GM10266 (cell line): ENCODE measurements around the gene VAV2.

ENCODE experiments used
- DNase-seq: peaks from one replicate; pipeline ENCODE4 v3.0.0; 2012; ENCODE audit errors: extremely low spot score
- CTCF ChIP-seq: IDR thresholded peaks from 2 replicates; pipeline ENCODE4 v1.5.1; 2012; ENCODE audit warnings: mild to moderate bottlenecking, low read depth; ENCODE audit not compliant: control insufficient read depth, insufficient read depth; ENCODE audit errors: missing control alignments

VAV2 gene

DNA sequence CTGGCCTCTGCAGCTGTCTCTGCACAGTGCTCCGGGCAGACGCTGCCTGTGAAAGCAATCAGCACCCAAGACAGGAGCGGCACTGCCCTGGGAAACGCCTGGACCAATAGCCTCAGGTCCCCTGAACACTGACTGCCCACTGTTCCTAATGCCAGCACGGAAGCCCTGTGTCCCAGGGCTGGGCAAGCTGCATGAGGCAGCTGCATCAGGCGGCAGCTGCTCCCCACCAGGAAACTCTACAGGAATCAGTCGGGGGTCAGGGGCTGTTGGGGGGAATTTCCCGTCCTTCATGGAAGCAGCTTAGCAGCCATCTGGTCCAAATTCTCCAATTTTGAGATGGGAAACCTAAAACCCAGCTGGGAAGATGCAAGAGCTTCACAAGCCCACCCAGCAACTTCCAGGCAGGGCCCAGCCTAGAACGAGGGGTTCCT lies 118.6 kb downstream of the VAV2 start:
- no peak for TF ChIP-seq CTCF
- DNase-seq = no peak

DNA sequence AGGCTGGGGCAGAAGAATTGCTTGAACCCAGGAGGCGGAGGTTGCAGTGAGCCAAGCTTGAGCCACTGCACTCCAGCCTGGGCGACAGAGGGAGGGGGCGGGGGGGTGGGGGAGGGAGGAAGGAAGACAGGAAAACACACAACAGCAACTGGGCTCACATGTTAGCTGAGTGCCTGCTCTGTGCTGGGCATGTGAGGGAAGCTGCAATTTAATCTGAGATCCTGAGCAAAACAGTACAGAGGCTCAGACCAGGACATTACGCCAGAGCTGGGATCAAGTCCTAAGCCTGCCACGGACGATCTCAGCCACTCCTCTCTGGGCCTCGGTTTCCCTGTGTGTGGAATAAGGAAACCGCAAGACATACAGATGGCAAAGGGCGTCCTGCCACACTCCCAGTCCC lies 119.1 kb downstream of the VAV2 start:
- no peak for DNase-seq
- no peak for TF ChIP-seq CTCF

DNA sequence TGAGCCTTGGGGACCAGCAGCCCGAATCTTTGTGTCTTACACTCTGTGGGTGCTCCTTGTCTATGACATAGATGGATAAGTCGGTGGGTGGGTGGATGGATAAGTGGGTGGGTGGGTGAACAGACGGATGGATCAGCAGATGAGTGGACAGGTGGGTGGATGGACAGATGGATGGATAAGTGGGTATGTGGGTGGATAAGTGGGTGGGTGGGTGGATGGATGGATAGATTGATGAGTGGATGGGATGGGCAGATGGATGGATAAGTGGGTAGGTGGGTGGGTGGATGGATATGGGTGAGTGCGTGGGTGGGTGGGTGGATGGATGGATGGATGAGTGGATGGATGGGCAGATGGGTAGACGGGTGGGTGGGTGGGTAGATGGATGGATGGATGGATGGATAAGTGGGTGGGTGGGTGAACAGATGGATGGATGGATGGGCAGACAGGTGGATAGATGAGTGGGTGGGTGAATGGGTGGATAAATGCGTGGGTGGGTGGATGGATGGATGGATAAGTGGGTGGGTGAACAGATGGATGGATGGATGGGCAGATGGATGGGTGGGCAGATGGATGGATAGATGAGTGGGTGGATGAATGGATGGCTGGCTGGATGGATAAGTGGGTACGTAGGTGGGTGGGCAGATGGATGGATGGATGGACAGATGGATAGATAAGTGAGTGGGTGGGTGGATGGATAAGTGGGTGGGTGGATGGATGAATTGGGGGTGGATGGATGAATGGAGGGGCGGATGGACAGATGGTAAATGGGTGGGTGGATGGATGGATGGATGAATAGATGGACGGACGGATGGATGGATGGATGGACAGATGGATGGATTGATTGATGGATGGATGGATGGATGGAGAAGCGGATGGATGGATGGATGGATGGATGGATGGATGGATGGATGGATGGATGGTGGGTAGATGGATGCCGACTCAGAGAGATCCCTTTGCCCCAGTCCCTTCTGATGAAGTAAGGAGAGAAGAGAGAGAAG lies 121.2 kb downstream of the VAV2 start:
- TF ChIP-seq CTCF = no peak
- no peak for DNase-seq

DNA sequence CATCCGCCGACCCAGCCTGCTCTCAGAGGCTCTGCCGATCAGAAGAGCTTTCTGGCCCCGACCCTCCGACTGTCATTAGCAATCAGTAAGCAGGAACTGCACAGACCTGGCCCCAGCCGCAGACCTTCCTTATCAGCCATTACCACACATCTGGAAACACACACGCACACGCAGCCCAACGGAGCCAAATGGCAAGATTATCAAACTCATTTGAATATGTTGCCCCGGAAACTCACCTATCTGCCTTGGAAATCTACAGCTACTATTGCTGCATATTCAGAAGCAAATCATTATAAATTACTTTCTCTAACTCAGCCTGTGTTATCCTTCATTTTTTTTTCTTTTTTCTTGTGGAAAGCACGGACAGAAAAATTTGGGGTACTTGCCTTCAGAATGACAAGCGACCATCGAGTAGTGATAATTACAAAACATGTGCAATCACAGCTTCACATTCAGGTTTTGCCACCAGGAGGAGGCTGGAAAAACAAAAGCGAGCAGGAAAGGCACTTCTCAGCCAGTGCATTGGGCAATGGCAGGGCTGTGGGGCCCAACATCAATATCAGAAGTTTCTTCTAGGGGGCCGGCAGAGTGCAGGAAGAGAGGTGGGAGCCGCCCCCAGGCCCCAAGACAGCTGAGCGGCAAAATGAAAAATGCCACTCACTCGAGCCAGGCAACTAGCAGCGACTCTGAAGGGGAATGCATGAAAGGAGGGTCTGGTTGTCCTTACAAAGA lies 122.3 kb downstream of the VAV2 start:
- TF ChIP-seq CTCF = no peak
- no peak for DNase-seq

DNA sequence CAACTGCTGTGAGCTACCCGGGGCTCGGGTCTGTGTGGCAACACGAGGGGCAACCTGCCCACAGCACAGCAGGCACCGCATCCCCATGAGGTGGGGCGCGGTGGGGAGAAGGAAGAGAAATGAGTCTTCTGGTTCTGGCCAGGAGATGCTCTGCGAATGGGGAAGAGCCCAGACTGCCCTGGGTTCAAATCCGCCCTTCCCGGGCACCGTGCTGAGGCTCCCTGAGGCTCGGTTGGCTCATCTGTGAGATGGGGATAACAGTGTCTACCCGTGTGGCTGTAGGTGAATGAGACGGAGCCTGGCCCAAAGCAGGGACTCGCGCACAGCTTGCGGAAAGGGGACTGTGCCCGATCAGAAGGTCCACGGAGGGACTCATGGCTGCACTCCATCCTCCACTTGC lies 123.9 kb downstream of the VAV2 start:
- TF ChIP-seq CTCF = no peak
- DNase-seq = no peak

GRCh38 chr9:133866946-133867345 lies 125.2 kb downstream of the VAV2 start:
- no peak for TF ChIP-seq CTCF
- no peak for DNase-seq

DNA sequence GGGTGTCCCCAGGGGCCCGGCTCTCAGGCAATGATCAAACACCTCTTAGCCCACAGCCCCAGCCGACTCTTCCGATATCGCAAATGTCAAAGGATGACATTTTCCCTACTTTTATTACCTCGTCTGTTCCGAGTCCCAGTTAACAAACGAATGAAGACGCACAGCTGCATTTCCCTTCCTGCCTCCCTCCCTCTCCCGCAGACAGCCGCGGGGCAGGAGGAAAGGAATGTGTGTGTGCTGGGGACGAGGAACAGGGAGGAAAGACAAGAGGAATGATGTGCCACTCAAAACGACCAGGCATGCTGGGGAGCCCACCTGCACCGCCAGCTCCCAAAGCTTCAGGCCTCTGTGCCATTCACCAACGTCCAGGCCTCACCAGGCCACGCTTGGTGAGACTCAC lies 128.1 kb downstream of the VAV2 start:
- TF ChIP-seq CTCF = no peak
- no peak for DNase-seq
